Stimulated activated CD4-positive, alpha-beta T cell treated with anti-CD3 and anti-CD28 coated beads, TNF-alpha, amount 100 ng/mL, for 4 hours (primary cell): Measurements from ENCODE around the gene ADAMTS19.

ENCODE experiments used
- DNase-seq, 3 experiments: peaks; one replicate each; pipeline ENCODE4 v3.0.0-alpha.2; 2020; ENCODE audit warnings: low read depth in 3 of 3

The ADAMTS19 gene

GRCh38 chr5:129670957-129671500, 210.9 kb downstream of the ADAMTS19 start:
- DNase-seq, result no peak

GRCh38 chr5:129672006-129672405, 211.9 kb downstream of the ADAMTS19 start:
- DNase-seq, result no peak

DNA sequence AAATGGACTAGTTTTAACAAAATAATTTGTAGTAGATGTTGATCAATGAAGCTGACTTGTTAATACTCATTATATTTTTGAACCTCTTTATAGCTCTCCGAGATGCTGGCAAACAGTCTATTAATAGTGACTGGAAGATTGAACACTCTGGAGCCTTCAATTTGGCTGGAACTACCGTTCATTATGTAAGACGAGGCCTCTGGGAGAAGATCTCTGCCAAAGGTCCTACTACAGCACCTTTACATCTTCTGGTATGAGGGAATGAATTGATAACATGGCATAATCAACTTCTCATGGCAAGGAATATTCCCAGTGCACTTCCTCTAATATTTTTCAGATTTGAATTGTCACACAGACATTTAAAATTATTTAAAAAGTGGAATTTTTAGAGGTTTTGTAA, 219.6 kb downstream of the ADAMTS19 start:
- DNase-seq, result no peak

DNA sequence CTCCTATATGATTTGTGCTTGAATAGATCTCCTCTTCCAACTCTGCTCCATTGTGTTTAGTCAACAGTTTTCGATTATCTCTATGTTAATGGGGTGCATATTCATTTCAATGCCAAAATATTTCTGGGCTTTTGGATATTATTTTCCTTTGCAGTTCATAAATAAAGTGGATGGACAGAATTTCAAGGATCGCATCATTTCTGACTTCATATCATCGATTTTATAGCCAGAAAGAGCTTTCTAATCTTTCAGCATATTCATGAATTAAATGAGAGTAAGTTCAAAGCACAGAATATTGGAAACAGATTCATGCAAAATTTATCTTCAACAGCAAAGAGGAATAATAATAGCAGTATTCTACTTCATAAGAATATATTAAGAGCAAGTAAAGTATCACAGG, 227.8 kb downstream of the ADAMTS19 start:
- DNase-seq, result no peak

DNA sequence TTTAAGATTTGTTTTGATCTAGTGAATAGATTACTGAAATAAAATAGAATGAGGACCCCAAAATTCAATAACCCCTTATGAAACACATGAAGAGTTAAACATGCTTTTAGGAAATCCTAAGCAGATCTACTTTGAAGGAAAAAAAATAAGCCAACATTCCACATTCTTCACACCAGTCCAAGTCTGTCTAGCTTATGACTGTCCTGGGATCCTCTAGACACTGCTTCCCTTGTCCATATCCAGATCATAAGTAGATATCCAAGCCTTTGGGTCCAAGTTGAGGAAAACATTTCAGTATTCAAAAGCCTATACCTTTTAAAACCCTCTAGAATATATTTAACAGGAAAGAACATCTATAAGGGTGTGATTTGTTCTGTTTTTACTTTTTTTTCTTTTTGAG, 228.9 kb downstream of the ADAMTS19 start:
- no peak for DNase-seq

DNA sequence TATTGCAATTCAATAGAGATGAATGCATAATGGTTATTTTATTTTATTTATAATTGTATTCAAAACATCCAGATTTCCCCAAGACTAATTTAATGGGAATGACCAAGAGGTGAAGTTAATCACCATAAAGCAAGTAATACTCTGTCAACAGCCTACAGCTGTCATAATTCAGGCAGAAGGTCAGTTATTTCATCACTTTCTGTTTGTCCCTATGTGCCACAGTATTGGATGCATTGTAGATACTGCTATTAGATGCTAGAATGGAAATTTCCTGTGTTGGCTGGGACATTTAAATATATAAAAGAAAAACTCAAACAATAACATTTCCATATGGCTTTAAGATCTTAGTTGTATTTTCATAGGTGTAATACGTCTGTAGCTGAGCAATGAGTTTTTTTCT, 231.1 kb downstream of the ADAMTS19 start:
- DNase-seq, result no peak

- DNase-seq, result no peak
These were observed 236.5 kb downstream of the ADAMTS19 start for GRCh38 chr5:129696636-129697035.

GRCh38 chr5:129698661-129699060, 238.6 kb downstream of the ADAMTS19 start:
- no peak for DNase-seq

- DNase-seq, result no peak
These were observed 256.1 kb downstream of the ADAMTS19 start for GRCh38 chr5:129716235-129716634.

- no peak for DNase-seq
These were observed 256.6 kb downstream of the ADAMTS19 start for GRCh38 chr5:129716651-129717050.

- DNase-seq, result no peak
These were observed 257.7 kb downstream of the ADAMTS19 start for GRCh38 chr5:129717751-129718310.

DNA sequence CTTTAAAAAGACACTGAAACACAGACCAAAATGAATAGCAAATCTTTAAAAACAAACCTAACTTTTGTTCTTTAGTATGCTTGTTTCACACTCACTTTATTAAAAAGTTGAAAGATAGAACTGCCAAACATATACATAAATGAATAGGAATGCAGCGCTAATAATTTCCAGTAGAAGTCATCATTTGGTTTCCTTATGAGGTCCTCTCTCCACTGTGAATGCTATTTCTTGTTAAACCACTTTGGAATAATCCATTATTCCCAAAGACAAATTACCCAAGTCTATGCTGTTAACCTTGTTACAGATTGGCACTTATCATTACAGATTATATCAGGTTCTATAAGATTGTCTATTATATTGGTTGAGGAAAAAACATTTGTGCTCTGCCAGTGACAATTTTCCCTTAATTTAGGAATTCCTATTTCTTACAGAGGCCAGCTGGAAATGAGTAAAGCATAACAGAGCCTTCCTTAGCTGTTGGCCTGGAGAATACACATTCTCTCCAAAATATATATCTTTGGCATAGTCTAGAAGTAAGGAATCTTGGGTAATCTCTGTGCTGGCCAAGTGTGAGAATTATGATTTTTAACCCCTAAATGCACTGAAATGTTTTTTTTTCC, 258.5 kb downstream of the ADAMTS19 start:
- DNase-seq, result no peak

DNA sequence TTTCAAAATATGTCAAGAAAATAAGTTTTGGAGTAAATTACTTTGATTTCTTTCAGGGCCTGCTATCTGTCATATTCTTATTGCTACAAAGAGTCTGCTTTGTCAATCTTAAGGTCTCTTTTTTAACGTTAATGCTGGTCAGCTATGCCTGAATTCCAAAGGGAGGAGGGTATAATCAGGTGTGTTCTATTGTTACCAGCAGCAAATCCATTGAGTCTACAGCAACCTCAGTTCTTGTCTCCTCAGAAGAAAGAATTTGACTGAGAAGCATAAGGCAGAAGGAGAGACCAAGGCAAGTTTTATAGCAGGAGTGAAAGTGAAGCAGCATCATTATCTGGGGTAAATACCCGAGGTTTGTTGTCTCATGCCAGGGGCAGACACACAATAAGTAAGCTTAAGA, 264.1 kb downstream of the ADAMTS19 start:
- DNase-seq, result no peak

- no peak for DNase-seq
These were observed 264.5 kb downstream of the ADAMTS19 start for GRCh38 chr5:129724647-129725046.

DNA sequence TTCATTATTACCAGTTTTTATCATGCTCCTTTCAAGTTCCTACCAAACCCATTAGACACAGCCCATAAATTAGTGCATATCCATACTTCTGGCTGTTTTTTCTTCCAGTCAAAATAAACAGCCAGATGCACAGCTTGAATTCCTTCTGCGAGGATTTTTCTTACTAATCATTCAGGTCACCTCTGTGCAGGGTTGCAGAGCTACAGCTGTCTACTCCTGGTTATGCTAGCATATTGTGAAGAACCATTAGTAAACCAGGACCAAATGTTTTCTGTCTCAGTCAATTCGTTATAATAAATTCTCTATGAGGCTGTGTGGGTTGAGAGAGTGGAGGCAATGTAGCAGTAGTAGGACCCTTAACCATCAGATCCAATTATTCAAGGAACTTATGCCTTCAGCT, 279.7 kb downstream of the ADAMTS19 start:
- DNase-seq, result no peak

- no peak for DNase-seq
These were observed 283.6 kb downstream of the ADAMTS19 start for GRCh38 chr5:129743541-129744187.

DNA sequence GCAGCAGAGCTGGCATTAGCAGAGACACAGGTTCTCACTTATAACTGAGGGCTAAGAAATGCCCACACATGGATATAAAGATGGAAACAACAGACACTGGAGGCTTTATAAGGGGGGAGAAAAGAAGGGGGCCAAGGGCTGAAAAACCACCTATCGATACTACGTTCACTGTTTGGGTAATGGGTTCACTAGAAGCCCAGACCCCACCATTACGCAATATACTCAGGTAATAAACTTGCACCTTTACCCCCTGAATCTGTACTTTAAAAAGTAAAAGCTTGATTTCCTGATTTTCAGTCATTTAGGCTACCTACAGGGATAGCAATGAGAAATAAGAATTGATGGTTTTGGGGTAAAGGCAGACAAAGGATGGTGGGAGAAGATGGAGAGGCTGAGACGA, 285.9 kb downstream of the ADAMTS19 start:
- DNase-seq, result no peak

- no peak for DNase-seq
These were observed 286.8 kb downstream of the ADAMTS19 start for GRCh38 chr5:129746876-129747275.

GRCh38 chr5:129747572-129748407, 287.7 kb downstream of the ADAMTS19 start, which contains the start of gene MINAR2:
Gene MINAR2 (plus strand): TSS chr5:129748094. CDS start chr5:129748191, 97 bp downstream.
- no peak for DNase-seq

DNA sequence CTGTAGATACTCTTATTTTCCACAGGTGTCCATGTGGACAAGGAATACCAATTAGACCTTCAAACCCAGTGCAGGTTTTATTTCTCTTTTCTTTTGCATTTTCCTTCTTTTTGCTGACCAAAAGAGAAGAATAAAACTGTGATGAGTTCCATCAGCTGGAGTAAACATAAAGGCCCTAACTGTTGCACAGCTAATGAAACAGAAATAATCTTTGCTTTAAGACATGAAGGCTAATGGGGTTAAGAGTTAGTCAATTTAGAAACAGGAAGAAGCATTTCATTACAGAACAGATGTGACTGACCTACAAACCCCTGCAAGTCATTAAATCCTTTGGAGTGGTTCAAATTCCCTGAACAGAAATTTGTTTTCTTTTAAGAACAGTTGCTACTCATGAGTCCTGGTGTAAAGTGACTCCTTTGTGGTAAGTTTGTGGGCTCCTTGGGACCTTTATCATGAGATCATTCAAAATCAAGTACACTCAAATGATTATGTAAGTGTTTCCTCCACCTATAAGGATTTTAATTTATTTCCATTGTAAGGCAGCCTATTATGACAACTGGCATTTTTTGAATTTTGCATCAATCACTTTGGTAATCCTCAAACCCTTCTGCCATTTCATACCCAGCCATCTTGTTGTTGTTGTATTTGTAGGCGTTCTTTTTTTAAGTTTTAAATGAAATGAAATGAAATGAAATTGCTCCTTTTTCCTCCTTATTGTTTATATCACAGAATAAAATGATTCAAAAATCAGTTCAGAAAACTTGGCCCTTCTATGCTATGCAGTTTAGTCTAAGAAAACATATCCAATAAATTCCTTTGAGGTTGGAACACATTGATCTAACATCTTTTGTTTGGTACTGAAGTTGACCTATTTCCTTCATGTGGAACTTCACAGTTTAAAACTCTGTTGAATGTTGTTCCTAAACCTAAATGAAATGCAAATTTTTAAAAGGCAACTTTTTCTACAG, 289.1 kb downstream of the ADAMTS19 start:
- DNase-seq, result no peak
